Esophagus muscularis mucosa (tissue), 4 donors: Measurements from ENCODE around the gene TUBA4A. TPM values are rescaled to one million over a fixed set of nuclear protein-coding genes. Genes with fewer than 3 reads are reported as not detected.
A peak's percentile ranks its signal among the peaks of the same experiment; 100 is the strongest.
"Not testable (repeated sequence)": the region's sequence is repeated elsewhere in the genome, so short reads cannot be mapped to it uniquely, and the experiment has no call there.

Experiments used
- DNase-seq: peaks from one replicate; pipeline ENCODE4 v3.0.0-alpha.2; 2017; ENCODE audit errors: extremely low spot score
- H3K27ac ChIP-seq, 4 donors: fragments of 200-600 bp; sonication (generic); replicated peaks in 1 of 4; 1 replicate in 3 of 4; 2 replicates in 1 of 4; pipeline ENCODE4 v1.5.1; 2016 to 2019; ENCODE audit warnings: mild to moderate bottlenecking in 1 of 4
- H3K27me3 ChIP-seq, 4 donors: fragments of 200-600 bp; sonication (generic); one replicate each; pipeline versions ENCODE4 v1.5.1 to v1.6.0; 2016 to 2019
- H3K36me3 ChIP-seq, 4 donors: fragments of 200-600 bp; sonication (generic); one replicate each; pipeline ENCODE4 v1.5.1; 2016 to 2019
- H3K4me1 ChIP-seq, 4 donors: fragments of 200-600 bp; sonication (generic); one replicate each; pipeline ENCODE4 v1.5.1; 2016 to 2019
- H3K4me3 ChIP-seq, 4 donors: fragments of 200-600 bp; sonication (generic); 1 replicate in 2 of 4; 2 replicates in 2 of 4; pipeline ENCODE4 v1.5.1; 2016 to 2019; ENCODE audit warnings: mild to moderate bottlenecking in 4 of 4, moderate library complexity in 1 of 4
- H3K9me3 ChIP-seq, 4 donors: fragments of 200-600 bp; sonication (generic); 1 replicate in 3 of 4; 2 replicates in 1 of 4; pipeline ENCODE4 v1.5.1; 2016 to 2019
- CTCF ChIP-seq, 3 experiments: fragments of 200-600 bp in 2 of 3; fragments of 450-650 bp in 1 of 3; sonication (generic) in 2 of 3; IDR thresholded peaks; one replicate each; pipeline ENCODE4 v1.5.1; 2017 to 2019; ENCODE audit warnings: antibody characterized with exemption in 3 of 3, mild to moderate bottlenecking in 2 of 3, moderate library complexity in 1 of 3
- EP300 ChIP-seq: sonication (generic); formaldehyde crosslinking; IDR thresholded peaks from one replicate; pipeline ENCODE4 v1.6.1; 2017; ENCODE audit warnings: antibody characterized with exemption
- POLR2A ChIP-seq: fragments of 450-650 bp; IDR thresholded peaks from one replicate; pipeline ENCODE4 v1.6.1; 2017; ENCODE audit warnings: antibody characterized with exemption, moderate library complexity, mild to moderate bottlenecking, low read depth
- POLR2AphosphoS5 ChIP-seq, 2 donors: sonication (generic); formaldehyde crosslinking; IDR thresholded peaks; one replicate each; pipeline ENCODE4 v1.6.1; 2017; ENCODE audit warnings: antibody characterized with exemption in 2 of 2
- WGBS: methylation state at CpG from one replicate; pipeline ENCODE4 v1.1.5; 2018; 5-methylcytosine and 5-hydroxymethylcytosine counted together
- intact Hi-C: fragments of 100-400 bp; cut with DNase I; formaldehyde crosslinking; loops from one replicate; pipeline ENCODE4 v1.15.1; 2023
- total RNA-seq, 4 donors: library from RNA; depleted of rRNA; stranded (reverse); fragments of >200 nt; gene quantifications; one replicate each; pipeline versions ENCODE4 v1.1.0 to v1.2.1, GENCODE V29; 2016

Gene TUBA4A
- total RNA-seq, 4 donors from 2014 or later: 44.2 to 132 (median 74.4) TPM

GRCh38 chr2:219287580-219288265 lies 34.0 kb upstream of the TUBA4A start:
- WGBS: 84% methylated on average over 9 of the region's 10 CpGs
- no peaks in the 10 kb centered on the region for H3K27me3 ChIP-seq
- no peaks in the 10 kb centered on the region for H3K9me3 ChIP-seq
- no peak overlapping the region for H3K4me3 ChIP-seq
- no peak for DNase-seq
- peaks cover 5 to 49% (median 41%) of the 10 kb centered on the region in 4 donors for H3K4me1 ChIP-seq
- intact Hi-C loops: no loop called here
- peak overlapping the region in 1 of 4 donors; percentile 20 for H3K27ac ChIP-seq
- peaks cover 22 to 41% (median 39%) of the 10 kb centered on the region in 4 donors for H3K36me3 ChIP-seq
- TF ChIP-seq POLR2AphosphoS5 (IDR thresholded peaks at IDR 0.05) (no peak), POLR2A (no peak), EP300 (no peak)

- H3K27me3 ChIP-seq, DNase-seq, H3K4me3 ChIP-seq, intact Hi-C loops, H3K9me3 ChIP-seq: not testable (repeated sequence)
- Histone ChIP-seq H3K27ac (peak overlapping the region in 3 of 4 donors; percentile 19 to 59 (median 43)), H3K4me1 (peaks cover 5 to 52% (median 41%) of the 10 kb centered on the region in 4 donors), H3K36me3 (peaks cover 23 to 48% (median 45%) of the 10 kb centered on the region in 4 donors)
- 84% methylated on average over 6 of the region's 6 CpGs for WGBS
Measured at GRCh38 chr2:219287116-219287440, 33.4 kb upstream of the TUBA4A start.

GRCh38 chr2:219286436-219287115 lies 32.9 kb upstream of the TUBA4A start:
- Histone ChIP-seq H3K27ac (peak overlapping the region; percentile 38 to 59 (median 48)), H3K27me3 (no peaks in the 10 kb centered on the region), H3K4me3 (no peak overlapping the region), H3K36me3 (peaks cover 23 to 53% (median 50%) of the 10 kb centered on the region in 4 donors), H3K4me1 (peaks cover 5 to 57% (median 45%) of the 10 kb centered on the region in 4 donors), H3K9me3 (no peaks in the 10 kb centered on the region)
- DNase-seq: no peak
- TF ChIP-seq EP300: no peak
- no peak for TF ChIP-seq POLR2AphosphoS5 (IDR thresholded peaks at IDR 0.05)
- TF ChIP-seq POLR2A: no peak
- TF ChIP-seq CTCF (IDR thresholded peaks at IDR 0.05): no peak
- WGBS: 75% methylated on average over 12 of the region's 12 CpGs
- intact Hi-C loops: no loop called here

GRCh38 chr2:219285894-219286425 lies 32.2 kb upstream of the TUBA4A start:
- no peak for DNase-seq
- H3K9me3 ChIP-seq: no peaks in the 10 kb centered on the region
- H3K4me1 ChIP-seq: peaks cover 10 to 64% (median 52%) of the 10 kb centered on the region in 4 donors
- intact Hi-C loops: no loop called here
- TF ChIP-seq CTCF (IDR thresholded peaks at IDR 0.05): no peak
- no peak for TF ChIP-seq POLR2A
- no peak for TF ChIP-seq EP300
- no peak for TF ChIP-seq POLR2AphosphoS5 (IDR thresholded peaks at IDR 0.05)
- H3K36me3 ChIP-seq: peaks cover 23 to 58% (median 56%) of the 10 kb centered on the region in 4 donors
- H3K4me3 ChIP-seq: no peak overlapping the region
- peak overlapping the region; percentile 38 to 59 (median 48) for H3K27ac ChIP-seq
- 59% methylated on average over 17 of the region's 17 CpGs for WGBS
- no peaks in the 10 kb centered on the region for H3K27me3 ChIP-seq

- no peak for DNase-seq
- H3K9me3 ChIP-seq: no peaks in the 10 kb centered on the region
- intact Hi-C loops: no loop called here
- H3K4me3 ChIP-seq: no peak overlapping the region
- H3K27ac ChIP-seq: peak overlapping the region in 3 of 4 donors; percentile 43 to 59 (median 52)
- WGBS: 88% methylated on average over 12 of the region's 12 CpGs
- H3K27me3 ChIP-seq: no peaks in the 10 kb centered on the region
- peaks cover 16 to 70% (median 58%) of the 10 kb centered on the region in 4 donors for H3K4me1 ChIP-seq
- H3K36me3 ChIP-seq: peaks cover 23 to 64% (median 61%) of the 10 kb centered on the region in 4 donors
- no peak for TF ChIP-seq POLR2AphosphoS5 (IDR thresholded peaks at IDR 0.05)
Measured at GRCh38 chr2:219285373-219285735, 31.6 kb upstream of the TUBA4A start.
